Measurements from ENCODE around the gene ADRA2C.

Gene ADRA2C

GRCh38 chr4:3788366-3788660, 22.1 kb downstream of the ADRA2C start:
- Histone ChIP-seq H3K4me1 (ENCODE audit: control insufficient read depth, insufficient read depth, low read length) (no peaks in the 10 kb centered on the region), H3K9me3 (ENCODE audit: control insufficient read depth, insufficient read depth, low read length) (no peaks in the 10 kb centered on the region), H3K36me3 (ENCODE audit: control insufficient read depth, insufficient read depth, low read length) (no peaks in the 10 kb centered on the region), H3K27ac (ENCODE audit: low read depth, low read length) (no peak overlapping the region), H3K4me3 (ENCODE audit: low read depth, low read length) (no peak overlapping the region), H3K9ac (ENCODE audit: low read depth, low read length) (no peak overlapping the region), H3K27me3 (ENCODE audit: control insufficient read depth, insufficient read depth, low read length) (no peaks in the 10 kb centered on the region)

- H3K27me3 ChIP-seq (ENCODE audit: control insufficient read depth, insufficient read depth, low read length) = no peaks in the 10 kb centered on the region
- H3K9me3 ChIP-seq (ENCODE audit: control insufficient read depth, insufficient read depth, low read length) = no peaks in the 10 kb centered on the region
- no peak overlapping the region for H3K9ac ChIP-seq (ENCODE audit: low read depth, low read length)
- no peak overlapping the region for H3K27ac ChIP-seq (ENCODE audit: low read depth, low read length)
- no peaks in the 10 kb centered on the region for H3K4me1 ChIP-seq (ENCODE audit: control insufficient read depth, insufficient read depth, low read length)
- no peaks in the 10 kb centered on the region for H3K36me3 ChIP-seq (ENCODE audit: control insufficient read depth, insufficient read depth, low read length)
- H3K4me3 ChIP-seq (ENCODE audit: low read depth, low read length) = no peak overlapping the region
These were observed 23.4 kb downstream of the ADRA2C start for GRCh38 chr4:3789587-3789986.

GRCh38 chr4:3790006-3790561, 23.9 kb downstream of the ADRA2C start:
- H3K4me3 ChIP-seq (ENCODE audit: low read depth, low read length) = no peak overlapping the region
- H3K9me3 ChIP-seq (ENCODE audit: control insufficient read depth, insufficient read depth, low read length) = no peaks in the 10 kb centered on the region
- no peaks in the 10 kb centered on the region for H3K36me3 ChIP-seq (ENCODE audit: control insufficient read depth, insufficient read depth, low read length)
- H3K4me1 ChIP-seq (ENCODE audit: control insufficient read depth, insufficient read depth, low read length) = no peaks in the 10 kb centered on the region
- no peak overlapping the region for H3K27ac ChIP-seq (ENCODE audit: low read depth, low read length)
- H3K9ac ChIP-seq (ENCODE audit: low read depth, low read length) = no peak overlapping the region
- H3K27me3 ChIP-seq (ENCODE audit: control insufficient read depth, insufficient read depth, low read length) = no peaks in the 10 kb centered on the region

DNA sequence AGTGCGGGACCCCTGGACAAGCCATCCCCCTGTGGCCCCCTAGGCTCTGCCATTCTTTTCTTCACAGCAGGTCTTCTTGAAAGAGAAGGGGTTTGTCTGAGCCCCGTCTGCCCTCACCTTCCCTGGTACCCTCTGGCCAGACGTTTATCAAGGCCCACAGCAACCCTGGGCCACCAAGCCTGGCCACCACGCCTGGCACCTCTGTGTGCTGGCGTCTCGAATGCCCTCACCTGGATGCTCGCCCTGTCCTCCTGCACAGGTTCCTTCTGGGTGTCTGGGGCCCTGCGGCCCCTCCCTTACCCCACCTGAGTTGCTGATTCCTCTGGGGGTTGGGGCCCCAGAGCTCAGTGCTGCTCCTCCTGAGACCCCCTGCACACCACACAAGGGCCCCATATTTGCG, 25.1 kb downstream of the ADRA2C start:
- H3K9ac ChIP-seq (ENCODE audit: low read depth, low read length) = no peak overlapping the region
- H3K4me3 ChIP-seq (ENCODE audit: low read depth, low read length) = no peak overlapping the region
- H3K36me3 ChIP-seq (ENCODE audit: control insufficient read depth, insufficient read depth, low read length) = no peaks in the 10 kb centered on the region
- no peak overlapping the region for H3K27ac ChIP-seq (ENCODE audit: low read depth, low read length)
- no peaks in the 10 kb centered on the region; the same call in 1 of the 2 replicates for H3K27me3 ChIP-seq (ENCODE audit: control insufficient read depth, insufficient read depth, low read length)
- no peaks in the 10 kb centered on the region for H3K4me1 ChIP-seq (ENCODE audit: control insufficient read depth, insufficient read depth, low read length)
- H3K9me3 ChIP-seq (ENCODE audit: control insufficient read depth, insufficient read depth, low read length) = 0 out of 2 replicates have a peak, but pooled peaks cover 4% of the 10 kb centered on the region

GRCh38 chr4:3791910-3792542, 25.8 kb downstream of the ADRA2C start:
- H3K9ac ChIP-seq (ENCODE audit: low read depth, low read length) = no peak overlapping the region
- no peak overlapping the region for H3K27ac ChIP-seq (ENCODE audit: low read depth, low read length)
- H3K4me1 ChIP-seq (ENCODE audit: control insufficient read depth, insufficient read depth, low read length) = no peaks in the 10 kb centered on the region
- H3K4me3 ChIP-seq (ENCODE audit: low read depth, low read length) = no peak overlapping the region
- H3K9me3 ChIP-seq (ENCODE audit: control insufficient read depth, insufficient read depth, low read length) = 0 out of 2 replicates have a peak, but pooled peaks cover 4% of the 10 kb centered on the region
- H3K36me3 ChIP-seq (ENCODE audit: control insufficient read depth, insufficient read depth, low read length) = no peaks in the 10 kb centered on the region
- no peaks in the 10 kb centered on the region; the same call in 1 of the 2 replicates for H3K27me3 ChIP-seq (ENCODE audit: control insufficient read depth, insufficient read depth, low read length)

GRCh38 chr4:3792813-3793212, 26.6 kb downstream of the ADRA2C start:
- Histone ChIP-seq H3K27ac (ENCODE audit: low read depth, low read length) (no peak overlapping the region), H3K9ac (ENCODE audit: low read depth, low read length) (no peak overlapping the region), H3K4me3 (ENCODE audit: low read depth, low read length) (no peak overlapping the region), H3K27me3 (ENCODE audit: control insufficient read depth, insufficient read depth, low read length) (no peaks in the 10 kb centered on the region; the same call in 1 of the 2 replicates), H3K9me3 (ENCODE audit: control insufficient read depth, insufficient read depth, low read length) (0 out of 2 replicates have a peak, but pooled peaks cover 4% of the 10 kb centered on the region), H3K4me1 (ENCODE audit: control insufficient read depth, insufficient read depth, low read length) (no peaks in the 10 kb centered on the region), H3K36me3 (ENCODE audit: control insufficient read depth, insufficient read depth, low read length) (no peaks in the 10 kb centered on the region)

DNA sequence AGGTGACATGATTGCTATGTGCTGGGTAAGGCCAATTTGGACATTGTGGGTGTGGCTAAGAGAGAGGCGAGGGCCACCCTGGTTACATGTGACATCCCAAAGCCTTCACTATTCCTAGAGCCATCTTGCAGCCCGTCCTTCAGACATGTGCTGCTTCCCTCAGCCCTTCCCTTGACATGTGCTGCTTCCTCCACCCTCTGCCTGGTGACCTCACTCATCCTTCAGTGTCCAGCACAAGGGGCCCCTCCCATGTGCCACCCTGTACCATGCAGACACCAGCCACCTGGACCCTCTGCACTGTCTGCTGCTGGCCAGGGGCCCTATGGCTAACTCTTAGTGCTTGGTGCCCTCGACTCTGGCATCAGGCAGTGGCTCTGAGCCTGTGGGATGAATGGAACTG, 27.4 kb downstream of the ADRA2C start:
- Histone ChIP-seq H3K27ac (ENCODE audit: low read depth, low read length) (no peak overlapping the region), H3K27me3 (ENCODE audit: control insufficient read depth, insufficient read depth, low read length) (no peaks in the 10 kb centered on the region; the same call in 1 of the 2 replicates), H3K4me1 (ENCODE audit: control insufficient read depth, insufficient read depth, low read length) (no peaks in the 10 kb centered on the region), H3K36me3 (ENCODE audit: control insufficient read depth, insufficient read depth, low read length) (no peaks in the 10 kb centered on the region), H3K4me3 (ENCODE audit: low read depth, low read length) (no peak overlapping the region), H3K9ac (ENCODE audit: low read depth, low read length) (no peak overlapping the region), H3K9me3 (ENCODE audit: control insufficient read depth, insufficient read depth, low read length) (0 out of 2 replicates have a peak, but pooled peaks cover 4% of the 10 kb centered on the region)

DNA sequence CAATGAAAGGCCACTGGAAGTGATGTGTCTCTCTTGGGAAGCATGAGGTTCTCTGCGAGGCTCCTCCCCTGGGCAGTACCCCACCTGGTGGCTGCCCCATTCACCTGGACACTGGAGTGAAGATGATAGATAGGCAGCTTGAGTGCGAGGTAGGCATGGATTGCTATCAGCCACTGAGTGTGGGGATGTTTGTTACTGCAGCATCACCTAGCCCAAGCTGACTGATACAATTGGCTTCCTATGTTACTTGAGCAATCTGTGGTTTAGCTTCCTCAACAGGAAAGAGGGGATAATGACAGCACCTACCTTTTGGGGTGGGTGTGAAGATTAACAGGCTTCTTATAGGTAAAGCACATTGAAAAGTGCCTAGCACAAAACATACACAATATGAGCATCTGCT, 30.8 kb downstream of the ADRA2C start:
- no peaks in the 10 kb centered on the region; the same call in 1 of the 2 replicates for H3K27me3 ChIP-seq (ENCODE audit: control insufficient read depth, insufficient read depth, low read length)
- H3K27ac ChIP-seq (ENCODE audit: low read depth, low read length) = no peak overlapping the region
- no peak overlapping the region for H3K9ac ChIP-seq (ENCODE audit: low read depth, low read length)
- no peaks in the 10 kb centered on the region for H3K36me3 ChIP-seq (ENCODE audit: control insufficient read depth, insufficient read depth, low read length)
- H3K4me3 ChIP-seq (ENCODE audit: low read depth, low read length) = no peak overlapping the region
- 0 out of 2 replicates have a peak, but pooled peaks cover 4% of the 10 kb centered on the region for H3K9me3 ChIP-seq (ENCODE audit: control insufficient read depth, insufficient read depth, low read length)
- peaks cover 2% of the 10 kb centered on the region; the same call in 1 of the 2 replicates for H3K4me1 ChIP-seq (ENCODE audit: control insufficient read depth, insufficient read depth, low read length)

- Histone ChIP-seq H3K9me3 (ENCODE audit: control insufficient read depth, insufficient read depth, low read length) (0 out of 2 replicates have a peak, but pooled peaks cover 4% of the 10 kb centered on the region), H3K27me3 (ENCODE audit: control insufficient read depth, insufficient read depth, low read length) (no peaks in the 10 kb centered on the region; the same call in 1 of the 2 replicates), H3K27ac (ENCODE audit: low read depth, low read length) (no peak overlapping the region), H3K9ac (ENCODE audit: low read depth, low read length) (no peak overlapping the region), H3K36me3 (ENCODE audit: control insufficient read depth, insufficient read depth, low read length) (no peaks in the 10 kb centered on the region), H3K4me1 (ENCODE audit: control insufficient read depth, insufficient read depth, low read length) (peaks cover 13% of the 10 kb centered on the region; the same call in 1 of the 2 replicates), H3K4me3 (ENCODE audit: low read depth, low read length) (no peak overlapping the region)
These were observed 31.9 kb downstream of the ADRA2C start for GRCh38 chr4:3797831-3798790.

- Histone ChIP-seq H3K36me3 (ENCODE audit: control insufficient read depth, insufficient read depth, low read length) (no peaks in the 10 kb centered on the region), H3K9me3 (ENCODE audit: control insufficient read depth, insufficient read depth, low read length) (0 out of 2 replicates have a peak, but pooled peaks cover 4% of the 10 kb centered on the region), H3K4me3 (ENCODE audit: low read depth, low read length) (no peak overlapping the region), H3K27ac (ENCODE audit: low read depth, low read length) (no peak overlapping the region), H3K27me3 (ENCODE audit: control insufficient read depth, insufficient read depth, low read length) (no peaks in the 10 kb centered on the region; the same call in 1 of the 2 replicates), H3K4me1 (ENCODE audit: control insufficient read depth, insufficient read depth, low read length) (peaks cover 14% of the 10 kb centered on the region; the same call in 1 of the 2 replicates), H3K9ac (ENCODE audit: low read depth, low read length) (no peak overlapping the region)
These were observed 33.3 kb downstream of the ADRA2C start for GRCh38 chr4:3799496-3799895.
